DMS53 (cell line): ENCODE data around the gene JOSD2.
"Not testable (repeated sequence)": the region's sequence is repeated elsewhere in the genome, so short reads cannot be mapped to it uniquely, and the experiment has no call there.

Experiments used
- DNase-seq: peaks from one replicate; lab custom pipeline; 2025; lab: John Stamatoyannopoulos, UW

The JOSD2 gene

DNA sequence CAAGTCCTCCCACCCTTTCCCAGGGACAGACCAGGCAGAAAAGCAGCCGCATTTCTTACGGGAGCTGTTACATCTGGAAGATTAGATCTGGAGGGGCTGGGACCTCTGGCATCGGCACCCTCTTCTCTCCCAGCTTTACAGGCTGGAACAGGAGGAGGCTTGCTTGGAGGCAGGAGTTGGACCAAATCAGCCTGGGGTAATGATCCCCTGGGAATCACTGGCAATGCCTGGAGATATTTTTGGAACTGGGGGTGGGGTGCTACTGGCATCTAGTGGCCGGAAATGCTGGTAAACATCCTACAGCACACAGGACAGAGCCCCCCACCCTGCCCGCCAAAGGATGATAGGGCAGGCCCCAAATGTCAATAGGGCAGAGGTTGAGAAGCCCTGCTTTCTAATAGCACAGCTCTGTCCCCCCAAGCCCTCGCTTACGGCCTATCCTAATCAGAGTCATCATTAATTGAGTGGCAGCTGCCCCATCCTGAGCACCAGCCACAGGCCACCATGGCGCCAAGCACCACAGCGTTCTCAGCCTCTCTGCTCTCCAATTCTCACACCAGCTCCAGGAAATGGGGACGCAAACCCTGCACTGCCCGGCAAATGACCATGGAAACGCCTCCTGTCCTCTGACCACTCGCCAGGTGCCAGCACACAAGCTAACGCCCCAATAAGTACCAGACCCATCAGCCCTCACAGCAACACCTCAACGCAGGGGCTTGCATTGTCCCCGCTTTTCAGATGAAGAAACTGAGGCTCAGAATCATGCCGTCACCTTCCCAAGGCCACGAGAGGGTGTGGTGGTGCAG lies 36.6 kb upstream of the JOSD2 start:
- no peak for DNase-seq

DNA sequence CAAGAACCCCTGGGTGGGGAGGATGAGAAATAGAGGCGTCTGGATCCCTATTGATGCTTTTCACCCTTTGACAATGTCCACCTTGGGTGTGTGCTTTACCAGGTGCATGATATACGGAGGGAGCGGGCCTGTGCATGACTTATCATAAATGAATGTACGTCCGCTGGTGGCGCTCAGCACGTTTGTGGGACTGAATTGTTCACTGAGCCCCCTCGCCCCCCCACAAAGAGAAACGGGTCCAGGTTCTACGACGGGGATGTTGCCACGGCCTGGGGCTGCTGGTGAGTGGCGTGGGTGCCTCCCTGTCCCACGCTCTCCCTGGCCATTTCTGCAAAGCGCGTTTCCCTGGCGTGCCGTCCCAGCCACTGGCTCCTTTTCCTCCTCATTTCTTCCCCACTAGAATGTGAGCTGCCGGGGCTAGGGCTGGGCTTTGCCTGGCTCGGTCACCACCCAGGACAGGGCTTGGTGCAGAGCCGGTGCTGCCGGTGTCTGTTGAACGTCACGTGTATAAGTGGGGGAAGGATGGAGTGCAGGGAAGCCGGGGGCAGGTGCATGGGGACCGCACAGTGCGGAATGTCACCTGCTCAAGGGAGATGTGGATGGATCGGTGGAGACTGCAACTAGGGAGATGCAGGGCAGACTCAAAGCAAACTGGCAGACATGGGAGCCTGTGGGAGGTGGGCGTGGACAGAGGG lies 35.7 kb upstream of the JOSD2 start:
- DNase-seq, result no peak

DNA sequence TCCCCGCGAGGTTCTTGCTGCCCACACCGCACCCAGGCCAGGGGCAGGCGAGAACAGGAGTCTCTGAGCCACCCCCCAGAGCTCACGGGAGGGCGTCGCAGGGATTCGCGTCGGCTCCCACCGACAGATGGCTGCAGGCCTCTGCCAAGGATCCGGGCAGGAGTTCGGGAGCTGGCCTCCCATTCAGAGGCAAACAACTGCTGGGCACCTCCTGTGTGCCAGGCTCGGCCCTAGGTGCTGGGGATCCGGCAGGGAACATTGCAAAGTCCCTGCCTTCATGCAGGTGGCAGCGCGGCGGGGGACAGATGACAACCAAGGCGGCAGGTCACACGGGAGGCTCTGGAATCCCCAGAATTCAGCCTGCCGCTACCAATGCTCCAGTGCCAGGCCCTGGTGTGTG lies 32.0 kb upstream of the JOSD2 start:
- DNase-seq, result no peak

DNA sequence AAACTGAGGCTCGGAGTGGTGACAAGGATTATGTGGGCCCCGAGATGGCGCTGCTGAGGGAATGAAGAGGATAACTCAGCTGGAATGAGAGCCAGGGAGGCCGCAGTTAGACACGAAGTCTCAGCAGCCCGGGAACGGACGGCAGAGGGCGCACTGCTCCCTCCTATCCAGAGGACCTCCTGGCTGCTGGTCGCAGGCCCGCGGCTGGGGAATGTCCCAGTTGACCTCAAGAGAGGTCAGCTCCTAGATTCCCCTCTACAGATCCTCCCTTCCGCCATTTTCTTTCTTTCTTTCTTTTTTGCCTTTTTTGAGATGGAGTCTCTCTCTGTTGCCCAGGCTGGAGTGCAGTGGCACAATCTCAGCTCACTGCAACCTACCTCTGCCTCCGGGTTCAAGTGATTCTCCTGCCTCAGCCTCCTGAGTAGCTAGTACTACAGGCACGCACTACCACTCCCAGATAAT lies 26.8 kb upstream of the JOSD2 start:
- DNase-seq, result peak; percentile 79

DNA sequence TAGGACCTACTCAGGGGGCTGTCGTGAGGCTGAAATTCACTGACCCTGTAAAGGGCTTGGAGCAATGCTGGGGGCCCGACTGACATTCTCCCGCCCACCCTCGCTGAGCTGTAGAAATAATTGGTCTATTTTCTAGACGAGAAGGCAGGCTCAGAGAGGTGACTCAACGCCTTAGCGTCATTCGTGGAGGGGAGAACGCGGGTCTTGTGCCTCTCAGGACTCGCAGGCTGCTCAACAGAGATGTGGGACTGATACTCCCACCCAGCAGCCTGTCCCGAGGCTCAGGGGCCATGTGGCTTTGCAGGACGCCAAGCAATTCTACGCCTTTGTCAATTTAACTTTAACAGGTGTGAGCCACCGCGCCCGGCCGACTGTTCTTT lies 26.3 kb upstream of the JOSD2 start:
- no peak for DNase-seq

DNA sequence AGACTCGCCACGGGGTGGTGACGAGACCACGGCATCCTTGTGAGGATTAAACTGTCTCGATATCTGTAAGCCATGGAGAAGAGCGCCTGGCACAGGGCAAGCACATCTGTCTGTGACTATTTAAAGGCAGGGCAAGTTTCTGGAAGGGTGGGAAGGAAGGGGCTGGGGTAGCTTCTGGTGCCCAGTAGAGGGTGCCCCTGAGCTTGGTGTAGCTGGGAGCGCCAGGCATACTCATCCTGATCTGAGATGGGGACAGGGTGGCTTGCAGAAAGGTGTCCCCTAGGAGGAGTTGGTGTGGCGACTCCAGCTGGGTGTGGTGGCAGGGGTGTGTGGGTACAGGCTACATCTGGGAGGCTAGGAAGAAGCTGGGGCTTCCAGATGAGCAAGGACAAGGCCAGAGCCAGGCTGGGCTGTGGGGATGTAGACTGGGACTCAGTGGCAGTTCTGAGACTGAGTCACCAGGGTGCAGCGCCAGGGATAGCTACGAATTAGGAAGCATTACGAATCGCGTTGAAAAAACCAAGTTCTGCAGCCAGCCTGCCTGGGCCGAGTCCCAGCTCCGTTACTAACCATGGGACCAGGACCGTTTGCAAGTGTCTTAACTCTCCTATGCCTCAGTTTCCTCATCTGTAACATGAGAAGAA lies 25.8 kb upstream of the JOSD2 start:
- no peak for DNase-seq

DNA sequence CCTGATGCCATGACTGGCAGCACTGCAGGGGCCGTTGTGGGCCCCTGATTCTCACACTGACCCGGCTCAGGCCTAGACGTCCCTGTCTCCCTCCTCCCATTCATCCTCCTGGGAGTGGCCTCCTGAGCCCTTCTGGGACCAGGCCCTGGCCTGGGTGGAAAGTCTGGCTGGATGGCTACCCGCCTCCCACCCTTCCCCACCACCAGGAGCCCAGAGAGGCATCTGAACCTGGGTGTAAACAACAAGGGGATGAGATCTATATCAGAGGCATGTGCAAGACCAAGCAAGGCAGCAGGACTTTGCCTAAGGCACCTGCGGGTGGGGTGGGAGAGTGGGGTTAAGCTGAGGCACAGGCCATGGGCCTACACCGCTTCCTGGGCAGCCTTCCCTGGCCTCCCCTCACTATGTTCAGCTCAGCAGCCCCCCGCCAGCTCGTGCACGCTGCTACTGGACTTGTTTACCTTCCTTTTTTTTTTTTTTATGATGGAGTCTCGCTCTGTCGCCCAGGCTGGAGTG lies 24.7 kb upstream of the JOSD2 start:
- DNase-seq, result no peak

DNA sequence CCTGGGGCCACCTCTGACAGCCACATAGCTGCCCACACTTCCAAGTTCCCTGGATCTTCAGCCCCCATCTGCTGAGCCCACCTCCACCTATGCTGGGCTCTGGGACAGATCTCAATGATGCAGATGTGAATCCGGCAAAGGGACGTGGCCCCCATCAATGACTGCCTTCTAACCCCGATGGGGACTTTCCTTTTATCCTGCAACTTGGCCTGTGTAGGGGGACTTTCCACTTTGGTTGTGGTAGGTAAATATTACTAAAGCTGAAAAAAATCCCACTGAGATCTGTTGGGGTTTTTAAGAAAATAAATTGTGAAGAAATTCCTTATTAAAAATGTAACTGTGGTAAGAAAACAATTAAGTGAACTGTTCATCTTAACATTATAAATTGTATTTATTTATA lies 23.5 kb upstream of the JOSD2 start:
- no peak for DNase-seq

DNA sequence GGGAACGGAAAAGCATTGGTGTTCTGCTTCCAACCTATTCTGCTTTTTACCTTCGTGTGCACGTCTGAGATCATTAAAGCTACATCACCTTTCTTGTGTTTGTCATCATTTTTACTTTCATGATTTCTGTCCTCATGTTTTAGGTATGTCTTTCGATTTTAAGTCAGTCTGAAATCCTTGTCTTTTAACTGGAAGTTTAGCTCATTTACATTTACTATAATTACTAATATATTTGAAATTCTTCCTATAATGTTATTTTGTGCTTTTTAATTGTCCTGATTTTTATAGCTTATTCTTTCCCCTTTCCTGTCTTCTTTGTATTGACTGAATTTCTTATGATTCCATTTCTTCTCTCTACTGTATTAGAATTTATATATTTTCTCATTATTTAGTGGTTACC lies 22.0 kb upstream of the JOSD2 start:
- DNase-seq, result no peak

DNA sequence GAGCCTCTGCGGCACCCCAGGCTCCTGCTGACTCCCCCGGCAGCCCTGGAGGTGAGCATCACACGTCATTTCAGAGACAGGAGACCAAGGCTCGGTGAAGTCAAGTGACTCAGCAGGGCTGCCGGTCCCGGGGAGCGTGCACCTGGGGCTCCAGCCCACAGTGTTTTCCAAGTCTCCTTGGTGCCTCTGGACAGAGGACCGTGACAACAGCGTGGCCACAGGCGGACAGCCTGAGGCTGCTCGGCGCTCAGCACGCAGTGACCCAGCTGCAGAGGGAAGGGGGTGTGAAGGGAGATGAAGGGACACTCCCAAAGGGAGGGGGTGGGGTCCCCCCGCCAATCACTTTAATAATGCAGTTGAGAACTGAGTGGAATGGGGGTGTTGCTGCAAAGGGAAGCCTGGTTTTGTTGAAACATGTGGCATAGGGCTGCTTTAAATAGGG lies 20.2 kb upstream of the JOSD2 start:
- DNase-seq, result peak; percentile 18

DNA sequence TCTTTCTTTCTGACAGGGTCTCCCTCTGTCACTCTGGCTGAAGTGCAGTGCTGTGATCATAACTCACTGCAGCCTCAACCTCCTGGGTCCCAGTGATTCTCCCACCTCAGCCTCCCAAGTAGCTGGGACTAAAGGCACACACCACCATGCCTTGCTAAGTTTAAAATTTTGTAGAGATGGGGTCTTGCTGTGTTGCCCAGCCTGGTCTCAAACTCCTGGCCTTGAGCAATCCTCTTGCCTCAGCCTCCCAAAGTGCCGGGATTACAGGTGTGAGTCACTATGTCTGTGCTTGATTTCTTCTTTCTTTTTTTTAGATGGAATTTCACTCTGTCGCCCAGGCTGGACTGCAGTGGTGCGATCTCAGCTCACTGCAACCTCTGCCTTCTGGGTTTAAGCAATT lies 17.1 kb upstream of the JOSD2 start:
- DNase-seq, result not testable (repeated sequence)

DNA sequence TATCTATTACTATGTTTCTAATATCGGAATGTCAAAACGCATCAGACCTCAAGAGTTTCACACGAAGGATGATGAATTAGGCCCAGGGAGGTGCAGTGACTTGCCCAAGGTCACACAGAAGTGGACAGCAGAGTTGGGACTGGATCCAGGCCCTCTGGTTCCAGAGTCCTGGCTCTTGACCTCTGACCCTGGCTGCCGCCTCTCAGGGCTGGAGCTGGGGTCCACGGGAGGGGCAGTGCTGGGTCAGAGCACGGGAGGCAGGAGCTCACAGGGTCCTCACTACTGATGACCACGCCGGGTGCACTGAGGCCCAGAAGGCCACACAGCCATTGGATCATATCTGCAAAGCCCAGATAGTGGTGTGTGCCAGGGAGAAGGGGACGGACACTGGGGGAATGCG lies 11.9 kb upstream of the JOSD2 start:
- no peak for DNase-seq

DNA sequence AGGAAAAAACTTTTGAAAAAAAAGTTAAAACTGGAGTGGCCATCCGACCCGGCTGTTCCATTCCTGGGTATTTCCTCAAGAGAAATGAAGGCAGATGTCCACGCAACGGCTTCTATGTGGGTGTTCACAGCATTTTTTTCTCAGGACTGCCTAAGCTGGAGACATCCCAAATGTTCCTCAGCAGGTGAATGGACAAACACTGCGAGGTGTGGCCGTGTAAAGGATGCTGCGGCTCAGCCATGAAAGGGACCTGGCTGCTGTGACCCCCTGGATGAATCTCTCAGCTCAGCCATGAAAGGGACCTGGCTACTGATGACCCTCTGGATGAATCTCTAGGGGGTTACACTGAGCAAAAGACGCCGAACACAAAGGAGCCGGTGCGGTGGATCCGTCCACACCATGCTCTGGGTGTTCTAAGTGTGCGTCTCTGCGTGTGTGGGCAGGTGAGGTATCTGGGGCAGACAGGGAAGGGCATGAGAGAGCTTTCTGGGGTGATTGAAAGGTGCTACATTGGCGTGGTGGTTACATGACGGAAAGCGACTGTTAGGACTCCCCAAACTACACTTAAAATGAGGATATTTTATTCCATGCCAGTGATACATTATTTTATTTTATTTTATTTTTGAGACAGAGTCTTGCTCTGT lies 10.0 kb upstream of the JOSD2 start:
- DNase-seq, result no peak

DNA sequence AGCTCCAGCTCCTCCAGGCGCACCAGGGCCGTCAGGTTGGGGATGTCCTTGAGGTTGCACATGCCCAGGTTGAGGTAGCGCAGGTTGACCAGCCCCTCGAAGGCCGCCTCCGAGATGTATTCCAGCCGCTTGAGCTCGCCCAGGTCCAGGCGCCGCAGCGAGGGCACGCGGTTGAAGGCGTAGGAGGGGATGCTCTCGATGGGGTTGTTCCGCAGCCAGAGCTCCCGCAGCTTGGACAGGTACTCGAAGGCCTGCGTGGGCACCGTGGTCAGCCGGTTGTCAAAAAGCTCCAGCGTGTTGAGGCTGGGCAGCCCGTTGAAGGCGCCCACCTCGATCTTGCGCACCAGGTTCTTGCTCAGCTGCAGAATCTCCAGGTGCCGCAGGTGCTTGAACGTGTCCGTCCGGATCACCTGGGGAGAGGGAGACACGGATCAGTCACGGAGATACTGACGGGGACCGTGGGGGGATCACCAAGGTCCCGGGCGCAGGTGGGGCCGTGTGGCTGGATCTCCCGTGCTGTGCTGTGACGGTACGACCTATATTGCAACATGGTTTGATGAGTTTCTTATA lies 8.1 kb upstream of the JOSD2 start:
- no peak for DNase-seq

DNA sequence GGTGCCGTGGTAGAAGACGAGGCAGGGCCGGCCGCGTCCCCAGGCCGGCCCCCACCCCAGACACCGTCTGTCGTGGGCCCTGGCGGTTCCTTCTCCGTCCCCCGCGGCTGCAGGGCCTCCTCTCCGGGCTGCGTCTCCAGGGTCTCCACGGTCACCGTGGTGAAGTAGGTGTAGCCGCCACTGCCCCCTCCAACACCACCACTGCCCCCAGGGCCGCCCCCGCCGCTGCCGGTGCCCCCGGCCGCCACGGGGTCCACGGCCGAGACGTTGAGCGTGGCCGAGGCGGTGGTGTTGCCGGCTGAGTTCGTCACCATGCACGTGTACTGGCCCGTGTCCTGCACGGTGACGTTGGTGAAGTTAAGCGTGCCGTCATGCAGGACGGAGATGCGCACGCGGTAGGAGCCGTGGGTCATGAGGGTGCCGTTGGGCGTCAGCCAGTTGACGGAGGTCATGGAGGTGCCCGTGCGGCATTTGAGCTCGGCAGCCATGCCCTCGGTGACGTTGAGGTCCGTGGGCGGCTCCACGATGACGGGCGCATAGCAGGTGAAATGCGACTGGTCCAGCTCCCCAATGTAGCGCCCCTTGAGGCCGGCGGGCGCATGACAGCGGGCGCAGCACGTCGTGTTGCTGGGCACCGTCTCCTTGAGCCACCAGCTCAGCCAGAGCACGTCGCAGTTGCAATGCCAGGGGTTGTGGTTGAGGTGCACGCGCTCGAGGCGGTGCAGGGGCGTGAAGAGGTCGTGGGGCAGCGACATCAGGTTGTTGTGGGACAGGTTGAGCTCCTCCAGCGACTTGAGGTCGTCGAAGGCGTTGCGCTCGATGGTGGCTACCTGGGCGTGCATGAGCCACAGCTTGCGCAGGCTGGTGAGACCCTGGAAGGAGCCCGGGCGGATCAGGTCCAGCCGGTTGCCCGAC lies 7.4 kb upstream of the JOSD2 start:
- no peak for DNase-seq

DNA sequence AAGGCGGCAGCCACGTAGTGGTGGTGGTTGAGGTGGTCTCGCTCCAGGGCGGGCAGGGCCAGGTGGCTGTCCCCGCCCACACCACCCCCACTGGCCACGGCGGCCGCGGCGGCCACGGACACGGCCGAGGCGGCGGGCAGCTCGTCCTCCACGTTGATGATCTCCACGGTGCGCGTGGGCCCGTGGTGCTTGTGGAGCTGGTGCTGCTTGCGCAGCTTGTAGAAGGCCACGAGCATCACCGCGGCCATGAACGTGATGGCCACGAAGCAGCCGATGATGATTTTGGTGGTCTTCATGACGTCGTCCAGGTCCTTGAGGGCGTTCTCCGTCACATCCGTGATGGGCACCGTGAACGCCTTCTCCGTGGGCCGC lies 6.7 kb upstream of the JOSD2 start:
- DNase-seq, result no peak

DNA sequence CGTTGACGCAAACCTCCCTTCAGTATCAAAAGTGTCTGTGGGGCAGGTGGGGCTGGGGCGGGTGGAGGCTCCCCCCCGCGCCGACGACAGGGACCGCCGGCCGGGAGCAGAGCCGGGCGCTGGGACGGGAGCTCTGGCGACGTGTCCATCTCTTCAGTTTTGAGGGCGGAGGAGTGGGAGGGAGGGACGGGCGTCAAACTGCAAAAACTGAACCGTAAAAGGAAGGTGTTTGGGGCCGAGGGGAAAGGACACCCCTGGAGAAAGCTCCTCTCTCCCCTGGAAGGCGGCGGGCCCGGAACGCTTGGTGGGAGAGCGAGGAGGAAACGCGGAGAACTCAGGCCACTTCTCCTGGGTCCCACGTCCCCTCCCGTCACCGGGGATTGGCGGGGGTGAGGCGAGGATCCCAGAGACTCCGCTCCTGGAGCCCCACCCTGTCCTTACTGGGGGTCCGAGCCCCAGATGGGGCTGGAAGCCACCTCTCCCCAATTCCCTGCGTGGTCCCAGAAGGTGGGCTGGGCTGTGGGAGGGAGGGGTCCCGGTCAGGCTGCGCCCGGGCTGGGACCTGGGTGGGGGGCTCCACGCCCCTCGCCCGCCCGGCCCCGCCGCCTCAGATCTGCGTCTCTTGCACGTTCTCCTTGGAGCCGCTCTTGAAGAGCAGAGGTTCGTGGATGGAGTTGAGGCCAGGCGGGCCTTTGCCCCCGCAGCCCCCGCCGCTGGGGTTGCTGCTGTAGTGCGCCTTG lies 6.1 kb upstream of the JOSD2 start:
- no peak for DNase-seq

DNA sequence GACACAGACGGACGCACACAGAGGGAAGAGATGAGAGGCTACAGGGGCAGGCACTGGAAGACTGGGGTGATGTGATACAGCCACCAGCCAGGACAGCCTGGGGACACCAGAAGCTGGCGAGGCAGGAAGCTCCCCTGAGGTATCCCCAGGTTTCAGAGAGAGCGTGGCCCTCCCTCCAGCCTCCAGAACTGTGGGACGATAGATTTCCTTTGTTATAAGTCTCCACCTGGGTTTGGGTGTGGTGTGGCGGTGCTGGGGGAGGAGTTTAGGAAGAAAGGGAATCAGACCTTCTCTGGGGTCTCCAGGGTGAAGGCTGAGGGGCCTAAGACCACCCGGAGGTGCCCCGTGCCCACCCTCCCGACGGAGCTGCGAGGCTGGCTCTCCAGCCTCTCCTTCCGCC lies 5.5 kb upstream of the JOSD2 start:
- no peak for DNase-seq

DNA sequence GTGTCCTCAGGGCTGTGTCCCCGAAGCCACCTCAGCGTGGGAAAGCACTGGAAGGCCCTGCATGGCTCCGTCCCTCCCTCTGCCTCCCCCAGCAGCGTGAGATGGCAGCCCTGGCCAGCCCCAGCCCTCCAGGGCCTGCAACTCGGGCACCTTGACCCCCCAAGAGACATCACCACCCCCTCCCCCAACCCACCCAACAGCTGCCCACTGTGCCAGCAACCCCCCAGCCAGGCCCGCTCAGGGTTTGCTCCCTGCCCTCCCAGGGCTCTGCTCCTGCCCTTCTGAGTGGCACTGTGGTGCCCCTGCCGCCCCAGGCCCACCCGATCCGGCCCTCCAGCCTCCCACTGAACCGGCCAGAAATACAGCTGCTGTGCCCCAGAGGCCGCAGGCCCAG lies 4.2 kb upstream of the JOSD2 start:
- DNase-seq, result no peak
